H1 (cell line): ENCODE results near the gene TBC1D12.

ENCODE experiments used
- ATF2 ChIP-seq: IDR thresholded peaks from 2 replicates; pipeline ENCODE4 v1.6.1; 2012; ENCODE audit warnings: low read length, inconsistent platforms
- CBX8 ChIP-seq: fragments of 300-800, 300-1000 bp; sonication (generic); IDR thresholded peaks from 2 replicates; pipeline ENCODE4 v1.7.1; 2016; ENCODE audit warnings: low read depth, low read length, borderline replicate concordance
- EP300 ChIP-seq, 2 experiments: IDR thresholded peaks; 1 replicate in 1 of 2; 2 replicates in 1 of 2; pipeline ENCODE4 v1.6.1; 2011 to 2012; ENCODE audit warnings: low read depth in 2 of 2, low read length in 2 of 2, mild to moderate bottlenecking in 2 of 2, borderline replicate concordance in 1 of 2, inconsistent platforms in 1 of 2, moderate library complexity in 1 of 2
- JUN ChIP-seq: IDR thresholded peaks from 2 replicates; pipeline ENCODE4 v1.6.1; 2011; ENCODE audit warnings: low read depth, mild to moderate bottlenecking, improper control_type of control experiment, low read length
- POLR2A ChIP-seq, 2 experiments: IDR thresholded peaks; 1 replicate in 1 of 2; 2 replicates in 1 of 2; pipeline ENCODE4 v1.6.1; 2011; ENCODE audit warnings: low read depth in 2 of 2, low read length in 2 of 2, mild to moderate bottlenecking in 2 of 2; ENCODE audit errors: control extremely low read depth in 1 of 2
- POLR2AphosphoS5 ChIP-seq: IDR thresholded peaks from 2 replicates; pipeline ENCODE4 v1.6.1; 2011; ENCODE audit warnings: low read depth, low read length
- RAD21 ChIP-seq, 2 experiments: IDR thresholded peaks in 1 of 2; conservative IDR thresholded peaks in 1 of 2; 2 replicates each; pipeline ENCODE4 v1.6.1; 2011; ENCODE audit warnings: low read depth in 2 of 2, low read length in 2 of 2, improper control_type of control experiment in 1 of 2, inconsistent platforms in 1 of 2, mild to moderate bottlenecking in 1 of 2, moderate library complexity in 1 of 2
- SUZ12 ChIP-seq: fragments of 200-600 bp; sonication (generic); IDR thresholded peaks from 2 replicates; pipeline ENCODE4 v1.6.1; 2012; ENCODE audit warnings: mild to moderate bottlenecking, inconsistent platforms, low read length, moderate library complexity, mixed read lengths
- TAF1 ChIP-seq: IDR thresholded peaks from 2 replicates; pipeline ENCODE4 v1.6.1; 2011; ENCODE audit warnings: mild to moderate bottlenecking, low read depth, low read length
- YY1 ChIP-seq: IDR thresholded peaks from 2 replicates; pipeline ENCODE4 v1.6.1; 2011; ENCODE audit warnings: low read depth, mild to moderate bottlenecking, low read length
- TF ChIP-seq, protein P1 (sequence below), 3 experiments: IDR thresholded peaks; 1 replicate in 2 of 3; 2 replicates in 1 of 3; pipeline versions ENCODE4 v1.5.1 to v1.6.1; 2011; ENCODE audit warnings: low read length in 3 of 3, mild to moderate bottlenecking in 3 of 3, inconsistent platforms in 2 of 3, low read depth in 1 of 3, moderate library complexity in 1 of 3; ENCODE audit not compliant: insufficient read depth in 1 of 3; ENCODE audit errors: control extremely low read depth in 1 of 3

GRCh38 chr10:94546049-94546900 is 143.9 kb downstream of the TBC1D12 start:
- TF ChIP-seq EP300 (IDR thresholded peaks at IDR 0.05; ENCODE audit: borderline replicate concordance in 1 of 2, low read depth in 2 of 2, low read length in 2 of 2) = no peak
- no peak for TF ChIP-seq CBX8
- TF ChIP-seq POLR2A (IDR thresholded peaks at IDR 0.05; ENCODE audit: control extremely low read depth in 1 of 2, low read depth in 2 of 2, low read length in 2 of 2) = no peak; a peak in 1 of 3 replicates
- TF ChIP-seq, protein P1, sequence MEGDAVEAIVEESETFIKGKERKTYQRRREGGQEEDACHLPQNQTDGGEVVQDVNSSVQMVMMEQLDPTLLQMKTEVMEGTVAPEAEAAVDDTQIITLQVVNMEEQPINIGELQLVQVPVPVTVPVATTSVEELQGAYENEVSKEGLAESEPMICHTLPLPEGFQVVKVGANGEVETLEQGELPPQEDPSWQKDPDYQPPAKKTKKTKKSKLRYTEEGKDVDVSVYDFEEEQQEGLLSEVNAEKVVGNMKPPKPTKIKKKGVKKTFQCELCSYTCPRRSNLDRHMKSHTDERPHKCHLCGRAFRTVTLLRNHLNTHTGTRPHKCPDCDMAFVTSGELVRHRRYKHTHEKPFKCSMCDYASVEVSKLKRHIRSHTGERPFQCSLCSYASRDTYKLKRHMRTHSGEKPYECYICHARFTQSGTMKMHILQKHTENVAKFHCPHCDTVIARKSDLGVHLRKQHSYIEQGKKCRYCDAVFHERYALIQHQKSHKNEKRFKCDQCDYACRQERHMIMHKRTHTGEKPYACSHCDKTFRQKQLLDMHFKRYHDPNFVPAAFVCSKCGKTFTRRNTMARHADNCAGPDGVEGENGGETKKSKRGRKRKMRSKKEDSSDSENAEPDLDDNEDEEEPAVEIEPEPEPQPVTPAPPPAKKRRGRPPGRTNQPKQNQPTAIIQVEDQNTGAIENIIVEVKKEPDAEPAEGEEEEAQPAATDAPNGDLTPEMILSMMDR (IDR thresholded peaks at IDR 0.05; ENCODE audit: control extremely low read depth in 1 of 3, insufficient read depth in 1 of 3, low read depth in 1 of 3, low read length in 3 of 3) = no peak
- TF ChIP-seq SUZ12 = no peak
- no peak for TF ChIP-seq YY1
- no peak for TF ChIP-seq TAF1
- TF ChIP-seq RAD21 (IDR thresholded peaks at IDR 0.05 in 1 of 2, conservative IDR thresholded peaks at IDR 0.05 in 1 of 2; ENCODE audit: low read depth in 2 of 2, low read length in 2 of 2) = no peak
- no peak for TF ChIP-seq ATF2
- TF ChIP-seq JUN = no peak
- no peak for TF ChIP-seq POLR2AphosphoS5
